Ovary (tissue), 9 donors: Measurements from ENCODE around the gene RANBP17. TPM values are rescaled to one million over a fixed set of nuclear protein-coding genes. Genes with fewer than 3 reads are reported as not detected.

ENCODE experiments used
- DNase-seq, 5 donors: peaks; one replicate each; pipeline ENCODE4 v3.0.0-alpha.2; 2019 to 2020
- H3K27ac ChIP-seq, 2 donors: fragments of 200-600 bp; one replicate each; pipeline versions ENCODE4 v1.5.1 to v1.8.0; 2019 to 2022
- H3K27me3 ChIP-seq: fragments of 200-600 bp; one replicate; pipeline ENCODE4 v1.8.0; 2022
- H3K36me3 ChIP-seq: fragments of 200-600 bp; sonication (generic); one replicate; pipeline ENCODE4 v1.5.1; 2019
- H3K4me1 ChIP-seq: one replicate; pipeline ENCODE4 v1.8.1; 2013; ENCODE audit warnings: mild to moderate bottlenecking, moderate library complexity; ENCODE audit not compliant: insufficient read depth
- H3K4me3 ChIP-seq: fragments of 200-600 bp; sonication (generic); one replicate; pipeline ENCODE4 v1.5.1; 2017
- H3K9me3 ChIP-seq, 2 donors: fragments of 200-600 bp in 1 of 2; sonication (generic) in 1 of 2; one replicate each; pipeline versions ENCODE4 v1.5.1 to v1.8.1; 2013 to 2019; ENCODE audit warnings: mild to moderate bottlenecking in 1 of 2, moderate library complexity in 1 of 2
- CTCF ChIP-seq, 3 donors: fragments of 450-650 bp in 2 of 3; fragments of 200-600 bp in 1 of 3; IDR thresholded peaks; one replicate each; pipeline versions ENCODE4 v1.5.1 to v1.8.0; 2016 to 2022; ENCODE audit warnings: antibody characterized with exemption in 3 of 3, mild to moderate bottlenecking in 1 of 3
- EP300 ChIP-seq: sonication (generic); formaldehyde crosslinking; IDR thresholded peaks from one replicate; pipeline ENCODE4 v1.6.1; 2017; ENCODE audit warnings: antibody characterized with exemption
- POLR2A ChIP-seq: fragments of 450-650 bp; IDR thresholded peaks from one replicate; pipeline ENCODE4 v1.6.1; 2017; ENCODE audit warnings: antibody characterized with exemption, mild to moderate bottlenecking, moderate library complexity
- WGBS, 3 donors: extraction: QIAGEN DNeasy Blood & Tissue Kit in 1 of 3; methylation state at CpG; one replicate each; pipeline versions ENCODE4 v1.1.5 to v1.1.7; 2013 to 2017; 5-methylcytosine and 5-hydroxymethylcytosine counted together
- intact Hi-C, 4 donors: fragments of 100-400 bp; cut with DNase I; formaldehyde crosslinking; loops; one replicate each; pipeline versions ENCODE4 v1.11.0 to v1.15.1; 2022 to 2023
- polyA plus RNA-seq, 2 donors: library from polyadenylated mRNA; stranded (reverse); fragments of 200-250 nt in 1 of 2; fragments of 350-450 nt in 1 of 2; fragmentation: Illumina TruSeq in 1 of 2; extraction: RNeasy Lipid Tissue Mini Kit (QIAGEN cat#74804) in 1 of 2; gene quantifications; one replicate each; pipeline ENCODE4 v1.2.3, GENCODE V29; 2013 to 2014
- total RNA-seq, 7 donors: library from RNA; depleted of rRNA in 2 of 7; stranded (reverse); fragments of >200 nt in 2 of 7; fragmentation: NEBNext Ultra II Directional in 3 of 7; extraction: Animal tissue kit (Norgen Biotek cat#: 25700) in 3 of 7; gene quantifications; one replicate each; pipeline versions ENCODE4 v1.1.0 to v1.2.4, GENCODE V29; 2016 to 2023
- donor health status: DM: no; HTN: no; CAD: no; lungs with moderate emphysema.
- donor health status: DM: no; HTN: no; CAD: no.
- donor health status: Bipolar disorder and iron deficiency.
- donor health status: DM: yes; HTN: yes; CAD: no.
- donor health status: DM: no; HTN: no; CAD: no.
- donor health status: DM: yes; HTN: yes; CAD: no.

The RANBP17 gene
- total and polyA plus RNA-seq, 9 donors, result 1.3 to 16.1 (median 8.5) TPM

- H3K36me3 ChIP-seq, result no peaks in the 10 kb centered on the region
- intact Hi-C loops, result no loop called here
- WGBS, 3 donors, result 91 to 92% (median 92%) methylated on average over 5 of the region's 5 CpGs
- H3K4me1 ChIP-seq, result no peaks in the 10 kb centered on the region
- no peaks in the 10 kb centered on the region for H3K9me3 ChIP-seq
- no peak for DNase-seq
- TF ChIP-seq CTCF (IDR thresholded peaks at IDR 0.05) (no peak), EP300 (no peak), POLR2A (no peak)
- H3K27ac ChIP-seq, result no peak overlapping the region
- H3K4me3 ChIP-seq, result no peak overlapping the region
- H3K27me3 ChIP-seq, result no peaks in the 10 kb centered on the region
These were observed 364.4 kb downstream of the RANBP17 start for GRCh38 chr5:171226096-171226754.

- H3K4me3 ChIP-seq, result no peak overlapping the region
- no peak overlapping the region for H3K27ac ChIP-seq
- WGBS, 3 donors, result 95 to 100% (median 98%) methylated on average over 1 of the region's 1 CpG
- no peak for DNase-seq
- no peaks in the 10 kb centered on the region for H3K4me1 ChIP-seq
- H3K9me3 ChIP-seq, result no peaks in the 10 kb centered on the region
- H3K36me3 ChIP-seq, result no peaks in the 10 kb centered on the region
- TF ChIP-seq CTCF (IDR thresholded peaks at IDR 0.05) (no peak), POLR2A (no peak), EP300 (no peak)
- intact Hi-C loops, result no loop called here
- no peaks in the 10 kb centered on the region for H3K27me3 ChIP-seq
These were observed 365.0 kb downstream of the RANBP17 start for GRCh38 chr5:171226864-171227263.

- no peaks in the 10 kb centered on the region for H3K36me3 ChIP-seq
- no peak overlapping the region for H3K4me3 ChIP-seq
- WGBS, 3 donors, result 79 to 85% (median 84%) methylated on average over 1 of the region's 1 CpG
- H3K27ac ChIP-seq, result no peak overlapping the region
- intact Hi-C loops, result no loop called here
- H3K4me1 ChIP-seq, result no peaks in the 10 kb centered on the region
- H3K9me3 ChIP-seq, result no peaks in the 10 kb centered on the region
- TF ChIP-seq CTCF (IDR thresholded peaks at IDR 0.05) (no peak), POLR2A (no peak), EP300 (no peak)
- DNase-seq, result no peak
- no peaks in the 10 kb centered on the region for H3K27me3 ChIP-seq
These were observed 374.8 kb downstream of the RANBP17 start for GRCh38 chr5:171236651-171237050.

GRCh38 chr5:171242521-171242920 is 380.7 kb downstream of the RANBP17 start:
- TF ChIP-seq POLR2A, result no peak
- TF ChIP-seq EP300, result no peak
- TF ChIP-seq CTCF (IDR thresholded peaks at IDR 0.05), result no peak
- Histone ChIP-seq H3K27me3 (no peaks in the 10 kb centered on the region), H3K27ac (no peak overlapping the region), H3K4me1 (no peaks in the 10 kb centered on the region), H3K36me3 (no peaks in the 10 kb centered on the region), H3K4me3 (no peak overlapping the region), H3K9me3 (no peaks in the 10 kb centered on the region)
- intact Hi-C loops, result no loop called here
- 28 to 45% (median 39%) methylated on average over 1 of the region's 1 CpG for WGBS, 3 donors
- no peak for DNase-seq
